C4-2B (cell line): ENCODE results near the gene BTN1A1.
A peak's percentile ranks its signal among the peaks of the same experiment; 100 is the strongest.

Experiments
- H3K27ac ChIP-seq: fragments of 450-650 bp; 2 replicates; pipeline ENCODE4 v1.5.1; 2017
- ZFX ChIP-seq: fragments of 450-650 bp; IDR thresholded peaks from 2 replicates; pipeline ENCODE4 v1.6.1; 2017
- TF ChIP-seq, protein P1 (sequence below): fragments of 450-650 bp; conservative IDR thresholded peaks from 2 replicates; pipeline ENCODE4 v1.5.1; 2017; ENCODE audit warnings: mild to moderate bottlenecking

The BTN1A1 gene

DNA sequence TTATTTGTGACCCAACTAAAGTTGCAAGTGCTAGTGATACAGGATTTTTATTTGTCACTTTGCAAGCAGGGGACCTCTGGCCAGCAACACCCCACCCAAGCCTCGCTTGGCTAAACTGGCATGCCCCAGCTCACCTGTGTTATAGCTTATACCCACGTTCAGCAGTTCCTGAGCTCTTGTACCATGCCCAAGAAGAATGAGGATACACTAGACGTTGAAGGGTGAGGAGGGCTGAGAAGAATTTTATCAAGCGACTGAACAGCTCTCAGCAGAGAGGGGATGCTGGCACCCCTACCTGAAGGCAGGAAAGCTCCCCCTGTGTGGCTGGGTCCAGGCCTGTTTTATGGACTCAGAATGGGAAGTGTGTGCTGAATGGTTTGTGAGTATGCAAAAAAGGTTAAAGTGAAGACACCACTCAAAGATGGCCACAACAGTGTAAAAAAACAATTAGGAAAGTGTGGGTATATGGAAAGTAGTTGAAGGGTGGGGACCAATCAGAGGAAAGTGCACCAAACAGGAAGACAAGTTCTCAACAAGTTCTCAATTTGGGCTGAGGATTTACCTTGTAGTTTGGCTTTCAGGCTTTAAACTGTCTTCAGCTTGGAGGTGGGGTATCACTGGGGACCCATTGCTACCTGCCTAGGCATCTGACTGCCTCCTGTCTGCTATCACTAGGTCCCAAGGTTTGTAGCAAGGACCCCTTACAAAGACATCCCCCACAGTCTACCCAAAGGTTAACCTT, 27.4 kb upstream of the BTN1A1 start:
- H3K27ac ChIP-seq, result no peak overlapping the region; the same call in 1 of the 2 replicates
- TF ChIP-seq, protein P1, sequence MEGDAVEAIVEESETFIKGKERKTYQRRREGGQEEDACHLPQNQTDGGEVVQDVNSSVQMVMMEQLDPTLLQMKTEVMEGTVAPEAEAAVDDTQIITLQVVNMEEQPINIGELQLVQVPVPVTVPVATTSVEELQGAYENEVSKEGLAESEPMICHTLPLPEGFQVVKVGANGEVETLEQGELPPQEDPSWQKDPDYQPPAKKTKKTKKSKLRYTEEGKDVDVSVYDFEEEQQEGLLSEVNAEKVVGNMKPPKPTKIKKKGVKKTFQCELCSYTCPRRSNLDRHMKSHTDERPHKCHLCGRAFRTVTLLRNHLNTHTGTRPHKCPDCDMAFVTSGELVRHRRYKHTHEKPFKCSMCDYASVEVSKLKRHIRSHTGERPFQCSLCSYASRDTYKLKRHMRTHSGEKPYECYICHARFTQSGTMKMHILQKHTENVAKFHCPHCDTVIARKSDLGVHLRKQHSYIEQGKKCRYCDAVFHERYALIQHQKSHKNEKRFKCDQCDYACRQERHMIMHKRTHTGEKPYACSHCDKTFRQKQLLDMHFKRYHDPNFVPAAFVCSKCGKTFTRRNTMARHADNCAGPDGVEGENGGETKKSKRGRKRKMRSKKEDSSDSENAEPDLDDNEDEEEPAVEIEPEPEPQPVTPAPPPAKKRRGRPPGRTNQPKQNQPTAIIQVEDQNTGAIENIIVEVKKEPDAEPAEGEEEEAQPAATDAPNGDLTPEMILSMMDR, result no peak
- no peak for TF ChIP-seq ZFX

DNA sequence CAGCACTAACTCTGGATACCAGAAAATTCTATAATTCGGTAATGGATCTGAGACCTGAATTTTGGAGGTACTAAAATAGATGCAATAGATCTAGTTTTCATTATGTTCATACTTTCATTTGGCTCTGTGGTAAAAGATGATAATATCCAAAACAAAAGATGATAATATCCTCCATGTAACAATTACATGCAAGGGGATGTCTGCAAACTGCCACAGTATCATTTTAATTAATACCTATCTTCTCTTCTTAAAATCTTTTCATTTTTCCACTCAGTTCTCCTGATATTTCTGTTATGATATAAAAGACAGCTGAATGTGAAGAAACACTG, 26.7 kb upstream of the BTN1A1 start:
- no peak overlapping the region for H3K27ac ChIP-seq

DNA sequence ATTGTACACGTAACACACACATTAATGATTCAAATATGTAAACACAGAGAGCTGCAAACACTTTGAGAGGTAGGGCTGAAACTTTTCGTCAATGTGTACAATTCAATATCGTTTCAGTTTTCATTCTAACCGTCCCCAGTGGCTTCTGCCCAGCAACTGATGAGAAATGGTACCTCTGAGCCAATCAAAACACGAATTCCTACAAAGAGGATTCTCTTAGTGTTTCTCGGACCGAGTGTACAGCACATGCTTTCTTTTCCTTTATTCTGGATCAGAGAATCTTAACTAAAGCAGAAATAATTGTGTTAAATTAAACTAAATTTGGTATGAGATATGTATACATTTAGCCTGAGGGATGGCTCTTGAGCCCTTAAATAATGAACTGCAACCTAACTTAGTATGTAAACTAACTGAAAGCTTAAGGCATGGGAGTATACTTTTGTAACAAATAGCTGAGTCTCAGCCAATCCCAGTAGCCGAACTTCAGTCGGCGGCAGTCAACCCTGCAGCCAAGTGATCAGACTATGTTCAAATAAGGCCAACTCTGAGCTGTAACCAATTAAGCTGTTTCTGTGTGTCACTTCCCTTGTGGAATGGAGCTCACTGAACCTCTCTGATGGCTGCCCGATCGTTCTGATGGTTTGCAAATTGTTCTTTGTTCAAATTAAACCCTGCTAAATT, 26.2 kb upstream of the BTN1A1 start:
- H3K27ac ChIP-seq, result peak overlapping the region; percentile 67
- no peak for TF ChIP-seq ZFX
- TF ChIP-seq, protein P1, result no peak

More for the DNA sequence above, 26.7 kb upstream of the BTN1A1 start:
- TF ChIP-seq, protein P1, result no peak
- TF ChIP-seq ZFX, result no peak

DNA sequence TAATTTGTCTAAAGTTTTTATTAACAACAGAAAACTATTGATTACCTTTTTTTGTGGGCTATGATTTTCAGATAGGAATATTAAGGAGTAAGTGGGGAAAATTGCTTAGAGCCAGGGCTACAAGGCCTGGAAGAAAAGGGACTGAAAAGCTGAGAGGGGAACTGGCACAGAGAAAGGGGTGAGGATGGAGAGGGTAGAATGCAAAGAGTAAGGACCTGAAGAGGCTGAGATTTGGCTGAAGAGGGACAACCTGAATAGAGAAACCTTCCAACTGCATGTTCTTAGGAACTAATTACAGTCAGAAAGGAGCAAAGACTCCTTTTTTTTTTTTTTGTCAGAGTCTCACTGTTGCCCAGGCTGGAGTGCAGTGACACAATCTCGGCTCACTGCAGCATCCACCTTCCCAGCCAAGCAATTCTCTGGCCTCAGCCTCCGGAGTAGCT, 25.6 kb upstream of the BTN1A1 start:
- peak overlapping the region; percentile 67 for H3K27ac ChIP-seq
- TF ChIP-seq, protein P1, result no peak
- TF ChIP-seq ZFX, result no peak

DNA sequence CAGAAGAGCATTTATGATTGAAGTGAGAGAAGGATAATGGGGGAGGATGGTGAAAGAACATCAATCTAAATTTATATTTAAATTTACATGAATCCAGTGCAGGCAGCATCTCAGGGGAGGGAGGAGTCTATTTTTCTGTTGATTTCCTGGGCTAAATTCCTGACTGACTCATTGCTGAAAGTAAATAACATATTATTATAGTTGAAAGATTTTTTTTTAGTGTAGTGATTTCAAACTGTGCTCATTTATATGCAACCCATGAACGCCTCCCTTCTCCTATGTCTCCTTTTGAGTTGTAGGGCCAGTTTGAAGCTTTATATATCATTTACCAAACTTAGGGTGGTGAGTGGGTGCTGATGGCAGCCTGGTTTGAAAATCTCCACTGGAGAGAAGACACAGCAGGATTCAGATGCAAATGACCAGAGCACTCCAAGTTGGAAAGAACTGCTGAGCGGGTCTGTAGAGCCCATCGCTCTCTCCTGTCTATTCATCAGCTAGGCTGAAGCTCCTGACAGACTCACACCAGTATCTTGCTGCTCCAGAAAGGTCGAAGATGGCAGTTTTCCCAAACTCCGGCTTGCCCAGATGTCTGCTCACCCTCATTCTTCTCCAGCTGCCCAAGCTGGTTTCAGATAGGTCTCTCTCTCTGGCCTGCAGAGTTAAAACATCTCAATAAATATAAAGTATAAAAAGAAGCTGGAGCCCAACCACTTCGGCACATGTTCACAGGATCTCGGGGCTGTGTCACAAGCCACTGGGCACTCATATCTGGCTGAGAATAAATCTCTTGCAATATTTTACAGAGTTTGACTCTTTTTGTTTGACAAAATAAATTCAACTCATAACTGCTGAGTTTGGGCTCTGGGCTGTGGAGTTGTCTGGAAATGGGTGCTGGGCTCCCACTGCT, 24.0 kb upstream of the BTN1A1 start:
- TF ChIP-seq ZFX, result no peak
- TF ChIP-seq, protein P1, result no peak
- no peak overlapping the region for H3K27ac ChIP-seq

DNA sequence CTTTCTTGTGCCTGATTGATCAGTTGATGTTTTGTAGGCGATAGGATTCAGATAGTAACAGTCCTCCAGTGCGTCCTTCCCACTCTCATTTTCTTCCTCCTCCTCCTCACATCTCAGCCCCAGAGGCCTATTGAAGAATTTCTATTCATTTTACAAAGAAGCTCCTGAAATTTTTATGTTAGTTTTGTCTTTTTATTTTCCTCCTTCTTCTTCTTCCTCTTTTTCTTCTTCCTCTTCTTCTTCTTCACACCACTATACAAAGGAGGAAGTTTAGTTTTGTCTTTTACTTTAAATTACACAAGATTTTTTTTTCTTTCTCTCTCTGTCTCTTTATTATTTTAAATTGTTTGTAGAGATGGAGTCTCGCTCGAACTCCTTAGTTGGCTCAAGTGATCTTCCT, 23.2 kb upstream of the BTN1A1 start:
- H3K27ac ChIP-seq, result no peak overlapping the region
- TF ChIP-seq ZFX, result no peak
- TF ChIP-seq, protein P1, result no peak
